ENCODE results near the gene MMGT1.

The MMGT1 gene

DNA sequence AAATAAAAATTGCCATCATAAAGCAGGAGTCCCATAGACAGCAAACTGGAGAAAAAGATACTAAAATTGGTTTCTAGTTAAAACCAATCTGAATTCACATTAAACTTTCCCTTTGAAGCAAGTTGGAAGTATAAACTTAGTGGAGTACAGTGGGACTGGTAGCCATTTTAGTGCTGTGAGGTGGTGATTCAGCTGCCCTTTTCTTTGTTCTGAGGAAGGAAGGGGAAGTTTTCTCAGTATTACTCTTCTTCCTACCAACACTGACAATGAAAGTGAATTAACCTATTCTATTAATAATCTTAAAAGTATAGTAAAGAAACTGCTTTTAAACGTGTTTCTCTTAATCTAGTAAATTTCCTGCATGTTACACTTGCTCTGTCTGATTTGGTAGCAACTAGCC lies 48.1 kb upstream of the MMGT1 start:
- ChIA-PET POLR2A (no interaction called here), CTCF (no interaction called here)
- TF ChIP-seq ZNF501 (tag by site-specific recombination; IDR thresholded peaks at IDR 0.05) (no peak), ZNF596 (tag by site-specific recombination; IDR thresholded peaks at IDR 0.05) (no peak), ZNF391 (tag by site-specific recombination; IDR thresholded peaks at IDR 0.05; ENCODE audit: borderline replicate concordance, low read depth) (no peak), ZNF416 (tag by site-specific recombination; IDR thresholded peaks at IDR 0.05) (no peak), ZBTB8A (tag by site-specific recombination; IDR thresholded peaks at IDR 0.05) (no peak), SCRT2 (tag by site-specific recombination; IDR thresholded peaks at IDR 0.05) (no peak), ZNF677 (tag by site-specific recombination; IDR thresholded peaks at IDR 0.05) (no peak), ZNF654 (tag by site-specific recombination; IDR thresholded peaks at IDR 0.05; ENCODE audit: low read depth) (no peak), SP7 (tag by site-specific recombination; IDR thresholded peaks at IDR 0.05) (no peak), ZFP41 (tag by site-specific recombination; IDR thresholded peaks at IDR 0.05; ENCODE audit: borderline replicate concordance) (no peak), ZNF112 (tag by site-specific recombination; IDR thresholded peaks at IDR 0.05) (no peak), ZNF341 (tag by site-specific recombination; IDR thresholded peaks at IDR 0.05; ENCODE audit: low read depth) (no peak), TCF7L2 (IDR thresholded peaks at IDR 0.05; ENCODE audit: borderline replicate concordance, low read depth, low read length) (no peak), ZNF670 (tag by site-specific recombination; IDR thresholded peaks at IDR 0.05; ENCODE audit: low read depth) (no peak)
- TF ChIP-seq, protein P1, sequence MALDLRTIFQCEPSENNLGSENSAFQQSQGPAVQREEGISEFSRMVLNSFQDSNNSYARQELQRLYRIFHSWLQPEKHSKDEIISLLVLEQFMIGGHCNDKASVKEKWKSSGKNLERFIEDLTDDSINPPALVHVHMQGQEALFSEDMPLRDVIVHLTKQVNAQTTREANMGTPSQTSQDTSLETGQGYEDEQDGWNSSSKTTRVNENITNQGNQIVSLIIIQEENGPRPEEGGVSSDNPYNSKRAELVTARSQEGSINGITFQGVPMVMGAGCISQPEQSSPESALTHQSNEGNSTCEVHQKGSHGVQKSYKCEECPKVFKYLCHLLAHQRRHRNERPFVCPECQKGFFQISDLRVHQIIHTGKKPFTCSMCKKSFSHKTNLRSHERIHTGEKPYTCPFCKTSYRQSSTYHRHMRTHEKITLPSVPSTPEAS (tag by site-specific recombination; IDR thresholded peaks at IDR 0.05), result no peak
- TF ChIP-seq, protein P2, sequence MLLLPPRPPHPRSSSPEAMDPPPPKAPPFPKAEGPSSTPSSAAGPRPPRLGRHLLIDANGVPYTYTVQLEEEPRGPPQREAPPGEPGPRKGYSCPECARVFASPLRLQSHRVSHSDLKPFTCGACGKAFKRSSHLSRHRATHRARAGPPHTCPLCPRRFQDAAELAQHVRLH (tag by site-specific recombination; IDR thresholded peaks at IDR 0.05), result no peak
- TF ChIP-seq, protein P3, sequence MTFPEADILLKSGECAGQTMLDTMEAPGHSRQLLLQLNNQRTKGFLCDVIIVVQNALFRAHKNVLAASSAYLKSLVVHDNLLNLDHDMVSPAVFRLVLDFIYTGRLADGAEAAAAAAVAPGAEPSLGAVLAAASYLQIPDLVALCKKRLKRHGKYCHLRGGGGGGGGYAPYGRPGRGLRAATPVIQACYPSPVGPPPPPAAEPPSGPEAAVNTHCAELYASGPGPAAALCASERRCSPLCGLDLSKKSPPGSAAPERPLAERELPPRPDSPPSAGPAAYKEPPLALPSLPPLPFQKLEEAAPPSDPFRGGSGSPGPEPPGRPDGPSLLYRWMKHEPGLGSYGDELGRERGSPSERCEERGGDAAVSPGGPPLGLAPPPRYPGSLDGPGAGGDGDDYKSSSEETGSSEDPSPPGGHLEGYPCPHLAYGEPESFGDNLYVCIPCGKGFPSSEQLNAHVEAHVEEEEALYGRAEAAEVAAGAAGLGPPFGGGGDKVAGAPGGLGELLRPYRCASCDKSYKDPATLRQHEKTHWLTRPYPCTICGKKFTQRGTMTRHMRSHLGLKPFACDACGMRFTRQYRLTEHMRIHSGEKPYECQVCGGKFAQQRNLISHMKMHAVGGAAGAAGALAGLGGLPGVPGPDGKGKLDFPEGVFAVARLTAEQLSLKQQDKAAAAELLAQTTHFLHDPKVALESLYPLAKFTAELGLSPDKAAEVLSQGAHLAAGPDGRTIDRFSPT (tag by site-specific recombination; IDR thresholded peaks at IDR 0.05), result no peak
- no peaks in the 10 kb centered on the region for H3K4me1 ChIP-seq (ENCODE audit: control insufficient read depth, insufficient read depth, low read length)
- H3K9me3 ChIP-seq (ENCODE audit: control insufficient read depth, insufficient read depth, low read depth, low read length), result no peaks in the 10 kb centered on the region
- H3K27ac ChIP-seq (ENCODE audit: extremely low read depth, low read depth, low read length), result no peak overlapping the region
- H3K4me3 ChIP-seq (ENCODE audit: low read depth, low read length), result no peak overlapping the region
- peaks cover 14 to 15% of the 10 kb centered on the region in 2 experiments for H3K36me3 ChIP-seq (ENCODE audit: control insufficient read depth in 2 of 2, insufficient read depth in 1 of 2, low read length in 2 of 2)

DNA sequence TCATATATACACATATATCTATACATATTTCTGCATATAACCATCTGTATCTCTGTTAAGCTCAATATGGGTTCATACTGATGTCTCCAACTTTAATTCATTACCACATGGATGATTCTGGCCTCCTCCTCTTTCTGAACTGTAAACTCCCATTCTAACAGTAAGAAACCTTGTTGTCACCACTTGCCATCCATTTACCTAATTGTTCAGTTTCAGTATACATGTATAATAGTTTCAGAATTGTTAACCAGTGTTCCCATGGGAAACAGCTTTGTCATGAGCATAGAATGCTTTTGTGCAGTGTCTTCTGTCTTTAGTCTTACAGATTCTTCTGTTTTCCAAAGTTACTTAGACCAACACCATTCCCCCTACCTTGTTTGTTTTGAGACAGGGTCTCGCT lies 47.4 kb upstream of the MMGT1 start:
- H3K36me3 ChIP-seq (ENCODE audit: control insufficient read depth in 2 of 2, insufficient read depth in 1 of 2, low read length in 2 of 2), result peaks cover 14 to 15% of the 10 kb centered on the region in 2 experiments
- H3K9me3 ChIP-seq (ENCODE audit: control insufficient read depth, insufficient read depth, low read depth, low read length), result no peaks in the 10 kb centered on the region
- ChIA-PET POLR2A (no interaction called here), CTCF (interaction anchor here (1.1 kb wide), 1 partner anchor 556 kb away, joined by 5 read pairs; no protein-coding TSS in a partner anchor)
- H3K4me1 ChIP-seq (ENCODE audit: control insufficient read depth, insufficient read depth, low read length), result no peaks in the 10 kb centered on the region
- TF ChIP-seq KLF8 (tag by site-specific recombination; IDR thresholded peaks at IDR 0.05) (no peak), ZNF830 (tag by site-specific recombination; IDR thresholded peaks at IDR 0.05; ENCODE audit: low read depth) (no peak), GLIS1 (tag by site-specific recombination; IDR thresholded peaks at IDR 0.05) (no peak)
- H3K4me3 ChIP-seq (ENCODE audit: low read depth, low read length), result no peak overlapping the region
- H3K27ac ChIP-seq (ENCODE audit: extremely low read depth, low read depth, low read length), result no peak overlapping the region

DNA sequence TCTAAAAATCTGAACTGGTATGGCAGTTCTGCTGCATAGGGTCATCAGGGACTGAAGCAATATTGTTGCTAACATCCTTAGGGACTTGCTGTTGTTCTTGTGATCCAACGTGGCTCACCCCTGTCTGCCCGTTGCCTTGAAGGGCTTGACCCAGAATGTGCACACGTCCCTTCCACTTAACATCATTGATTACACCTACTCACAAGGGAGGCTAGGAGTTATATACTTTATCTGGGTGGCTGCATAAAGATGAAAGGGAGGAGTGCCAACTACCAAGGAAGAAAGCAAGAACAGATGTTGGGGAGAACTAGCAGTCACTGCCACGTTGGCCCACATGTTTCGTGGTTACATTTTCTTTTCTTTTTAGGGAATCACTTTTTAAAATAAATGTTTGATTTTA lies 45.4 kb upstream of the MMGT1 start:
- Histone ChIP-seq H3K4me1 (ENCODE audit: control insufficient read depth, insufficient read depth, low read length) (no peaks in the 10 kb centered on the region), H3K4me3 (ENCODE audit: low read depth, low read length) (no peak overlapping the region), H3K9me3 (ENCODE audit: control insufficient read depth, insufficient read depth, low read depth, low read length) (no peaks in the 10 kb centered on the region), H3K36me3 (ENCODE audit: control insufficient read depth in 2 of 2, insufficient read depth in 1 of 2, low read length in 2 of 2) (peaks cover 14 to 15% of the 10 kb centered on the region in 2 experiments), H3K27ac (ENCODE audit: extremely low read depth, low read depth, low read length) (no peak overlapping the region)
- TF ChIP-seq ZNF37A (tag by site-specific recombination; IDR thresholded peaks at IDR 0.05) (no peak), ZNF157 (tag by site-specific recombination; IDR thresholded peaks at IDR 0.05) (no peak), ZNF23 (tag by site-specific recombination; IDR thresholded peaks at IDR 0.05; ENCODE audit: borderline replicate concordance) (no peak), ZNF600 (tag by site-specific recombination; IDR thresholded peaks at IDR 0.05) (no peak)
- TF ChIP-seq, protein P4, sequence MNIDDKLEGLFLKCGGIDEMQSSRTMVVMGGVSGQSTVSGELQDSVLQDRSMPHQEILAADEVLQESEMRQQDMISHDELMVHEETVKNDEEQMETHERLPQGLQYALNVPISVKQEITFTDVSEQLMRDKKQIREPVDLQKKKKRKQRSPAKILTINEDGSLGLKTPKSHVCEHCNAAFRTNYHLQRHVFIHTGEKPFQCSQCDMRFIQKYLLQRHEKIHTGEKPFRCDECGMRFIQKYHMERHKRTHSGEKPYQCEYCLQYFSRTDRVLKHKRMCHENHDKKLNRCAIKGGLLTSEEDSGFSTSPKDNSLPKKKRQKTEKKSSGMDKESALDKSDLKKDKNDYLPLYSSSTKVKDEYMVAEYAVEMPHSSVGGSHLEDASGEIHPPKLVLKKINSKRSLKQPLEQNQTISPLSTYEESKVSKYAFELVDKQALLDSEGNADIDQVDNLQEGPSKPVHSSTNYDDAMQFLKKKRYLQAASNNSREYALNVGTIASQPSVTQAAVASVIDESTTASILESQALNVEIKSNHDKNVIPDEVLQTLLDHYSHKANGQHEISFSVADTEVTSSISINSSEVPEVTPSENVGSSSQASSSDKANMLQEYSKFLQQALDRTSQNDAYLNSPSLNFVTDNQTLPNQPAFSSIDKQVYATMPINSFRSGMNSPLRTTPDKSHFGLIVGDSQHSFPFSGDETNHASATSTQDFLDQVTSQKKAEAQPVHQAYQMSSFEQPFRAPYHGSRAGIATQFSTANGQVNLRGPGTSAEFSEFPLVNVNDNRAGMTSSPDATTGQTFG (tag by site-specific recombination; IDR thresholded peaks at IDR 0.05; ENCODE audit: borderline replicate concordance), result no peak
- POLR2A ChIA-PET, result no interaction called here
- CTCF ChIA-PET, result no interaction called here
